OCI-LY1 (cell line): Measurements from ENCODE around the gene MRPS17.

Experiments used
- H2AFZ ChIP-seq: fragments of 200-600 bp; sonication (generic), shearing (Covaris generic); 2 replicates; pipeline ENCODE4 v1.6.0; 2014; ENCODE audit warnings: antibody characterized with exemption, mild to moderate bottlenecking, low read length
- H3F3A ChIP-seq: fragments of 200-600 bp; sonication (generic), shearing (Covaris generic); 2 replicates; pipeline ENCODE4 v1.6.0; 2014; ENCODE audit warnings: mild to moderate bottlenecking, antibody characterized with exemption, low read length, moderate library complexity; ENCODE audit not compliant: insufficient read depth
- H3K27ac ChIP-seq: fragments of 200-600 bp; sonication (generic); 2 replicates; pipeline ENCODE4 v1.5.1; 2014; ENCODE audit warnings: low read length, mixed run types, mild to moderate bottlenecking, low read depth; ENCODE audit not compliant: poor library complexity, severe bottlenecking
- H3K27me3 ChIP-seq: fragments of 200-600 bp; sonication (generic); 2 replicates; pipeline ENCODE4 v1.6.0; 2014; ENCODE audit warnings: antibody characterized with exemption, mild to moderate bottlenecking, low read length, moderate library complexity; ENCODE audit not compliant: insufficient read depth
- H3K36me3 ChIP-seq: fragments of 200-600 bp; sonication (generic); 2 replicates; pipeline ENCODE4 v1.6.1; 2014; ENCODE audit warnings: mild to moderate bottlenecking, antibody characterized with exemption, low read length, moderate library complexity, mixed read lengths; ENCODE audit not compliant: insufficient read depth
- H3K4me1 ChIP-seq: fragments of 200-600 bp; sonication (generic); 2 replicates; pipeline ENCODE4 v1.5.1; 2014; ENCODE audit warnings: mild to moderate bottlenecking, low read length, moderate library complexity; ENCODE audit not compliant: insufficient read depth, severe bottlenecking
- H3K4me2 ChIP-seq: fragments of 200-600 bp; sonication (generic), shearing (Covaris generic); 2 replicates; pipeline ENCODE4 v1.6.1; 2014; ENCODE audit warnings: low read length
- H3K4me3 ChIP-seq: fragments of 200-600 bp; sonication (generic); 2 replicates; pipeline ENCODE4 v1.5.1; 2014; ENCODE audit warnings: low read length, low read depth, mild to moderate bottlenecking, mixed read lengths; ENCODE audit not compliant: poor library complexity, severe bottlenecking
- H3K79me2 ChIP-seq: fragments of 200-600 bp; shearing (Covaris generic); 2 replicates; pipeline ENCODE4 v1.6.1; 2016; ENCODE audit warnings: mixed run types, low read length, mixed read lengths; ENCODE audit not compliant: insufficient read depth
- H3K9ac ChIP-seq: fragments of 200-600 bp; sonication (generic), shearing (Covaris generic); 2 replicates; pipeline ENCODE4 v1.6.1; 2014; ENCODE audit warnings: mild to moderate bottlenecking, low read length, mixed read lengths
- H3K9me2 ChIP-seq: fragments of 200-600 bp; sonication (generic), shearing (Covaris generic); 2 replicates; pipeline ENCODE4 v1.6.1; 2014; ENCODE audit warnings: low read depth, mild to moderate bottlenecking, low read length, mixed read lengths
- H3K9me3 ChIP-seq: fragments of 200-600 bp; shearing (Covaris generic); 2 replicates; pipeline ENCODE4 v1.6.1; 2014; ENCODE audit warnings: low read length, mixed read lengths
- H4K20me1 ChIP-seq: fragments of 200-600 bp; sonication (generic), shearing (Covaris generic); 2 replicates; pipeline ENCODE4 v1.6.0; 2016; ENCODE audit warnings: mild to moderate bottlenecking, low read length; ENCODE audit not compliant: insufficient read depth
- CTCF ChIP-seq: fragments of 200-600 bp; sonication (generic), shearing (Covaris generic); IDR thresholded peaks from 2 replicates; pipeline ENCODE4 v1.5.1; 2017; ENCODE audit warnings: mild to moderate bottlenecking, antibody characterized with exemption, low read length, moderate library complexity, mixed read lengths
- EZH2 ChIP-seq: fragments of 200-600 bp; sonication (generic), shearing (Covaris generic); IDR thresholded peaks from 2 replicates; pipeline ENCODE4 v1.8.0; 2017; ENCODE audit warnings: borderline replicate concordance, mixed run types, mild to moderate bottlenecking, antibody characterized with exemption, low read length, moderate library complexity, mixed read lengths

MRPS17 gene

GRCh38 chr7:55951637-55952351 lies at the start of gene MRPS17:
MRPS17 (plus strand) TSS chr7:55951877; CDS start chr7:55953196, 1,319 bp downstream.
- Histone ChIP-seq H2AFZ (no peak within 1 kb of the TSS), H3K79me2 (peaks cover 11% of the 10 kb centered on the region), H3K27me3 (no peaks in the 10 kb centered on the region), H3F3A (no peaks in the 10 kb centered on the region), H3K4me3 (peak within 1 kb of the TSS; percentile 79), H3K4me2 (peak within 1 kb of the TSS; percentile 73), H3K9me2 (no peaks in the 10 kb centered on the region), H3K27ac (no peak within 1 kb of the TSS), H3K36me3 (peaks cover 34% of the 10 kb centered on the region), H3K9me3 (no peaks in the 10 kb centered on the region), H3K9ac (peak within 1 kb of the TSS; percentile 81), H4K20me1 (no peaks in the 10 kb centered on the region), H3K4me1 (peaks cover 10% of the 10 kb centered on the region)
- no peak for TF ChIP-seq CTCF
- TF ChIP-seq EZH2: no peak

GRCh38 chr7:55903985-55904759 lies 47.5 kb upstream of the MRPS17 start:
- H3K9ac ChIP-seq: no peak overlapping the region
- no peak for TF ChIP-seq CTCF
- TF ChIP-seq EZH2: no peak
- H3K79me2 ChIP-seq: no peaks in the 10 kb centered on the region
- H3K4me3 ChIP-seq: no peak overlapping the region
- H3K4me1 ChIP-seq: no peaks in the 10 kb centered on the region
- no peaks in the 10 kb centered on the region for H3K9me3 ChIP-seq
- H3F3A ChIP-seq: no peaks in the 10 kb centered on the region
- no peak overlapping the region for H2AFZ ChIP-seq
- H3K36me3 ChIP-seq: peaks cover 10% of the 10 kb centered on the region
- no peak overlapping the region for H3K27ac ChIP-seq
- H3K9me2 ChIP-seq: no peaks in the 10 kb centered on the region
- H3K27me3 ChIP-seq: no peaks in the 10 kb centered on the region
- no peaks in the 10 kb centered on the region for H4K20me1 ChIP-seq
- no peak overlapping the region for H3K4me2 ChIP-seq

- Histone ChIP-seq H3K79me2 (no peaks in the 10 kb centered on the region), H3K4me3 (no peak overlapping the region), H3K4me1 (no peaks in the 10 kb centered on the region), H3K4me2 (no peak overlapping the region), H4K20me1 (no peaks in the 10 kb centered on the region), H3K9me2 (no peaks in the 10 kb centered on the region), H3F3A (no peaks in the 10 kb centered on the region), H3K36me3 (peaks cover 7% of the 10 kb centered on the region; the same call in 1 of the 2 replicates), H3K27me3 (no peaks in the 10 kb centered on the region), H3K27ac (no peak overlapping the region), H3K9me3 (no peaks in the 10 kb centered on the region), H2AFZ (no peak overlapping the region), H3K9ac (no peak overlapping the region)
- TF ChIP-seq EZH2: no peak
- no peak for TF ChIP-seq CTCF
These were observed 38.9 kb upstream of the MRPS17 start for GRCh38 chr7:55912748-55913158.
